ENCODE results near the gene ANO6. TPM values are rescaled to one million over a fixed set of nuclear protein-coding genes. Genes with fewer than 3 reads are reported as not detected.

The ANO6 gene
- total RNA-seq, 1 donor from 2014 or later = 32.0 TPM

GRCh38 chr12:45349916-45350315, 134.0 kb downstream of the ANO6 start:
- no peak overlapping the region for H3K27ac Mint-ChIP-seq (ENCODE audit: unreplicated experiment)
- no peak overlapping the region for H3K4me3 Mint-ChIP-seq
- TF ChIP-seq, protein P1, sequence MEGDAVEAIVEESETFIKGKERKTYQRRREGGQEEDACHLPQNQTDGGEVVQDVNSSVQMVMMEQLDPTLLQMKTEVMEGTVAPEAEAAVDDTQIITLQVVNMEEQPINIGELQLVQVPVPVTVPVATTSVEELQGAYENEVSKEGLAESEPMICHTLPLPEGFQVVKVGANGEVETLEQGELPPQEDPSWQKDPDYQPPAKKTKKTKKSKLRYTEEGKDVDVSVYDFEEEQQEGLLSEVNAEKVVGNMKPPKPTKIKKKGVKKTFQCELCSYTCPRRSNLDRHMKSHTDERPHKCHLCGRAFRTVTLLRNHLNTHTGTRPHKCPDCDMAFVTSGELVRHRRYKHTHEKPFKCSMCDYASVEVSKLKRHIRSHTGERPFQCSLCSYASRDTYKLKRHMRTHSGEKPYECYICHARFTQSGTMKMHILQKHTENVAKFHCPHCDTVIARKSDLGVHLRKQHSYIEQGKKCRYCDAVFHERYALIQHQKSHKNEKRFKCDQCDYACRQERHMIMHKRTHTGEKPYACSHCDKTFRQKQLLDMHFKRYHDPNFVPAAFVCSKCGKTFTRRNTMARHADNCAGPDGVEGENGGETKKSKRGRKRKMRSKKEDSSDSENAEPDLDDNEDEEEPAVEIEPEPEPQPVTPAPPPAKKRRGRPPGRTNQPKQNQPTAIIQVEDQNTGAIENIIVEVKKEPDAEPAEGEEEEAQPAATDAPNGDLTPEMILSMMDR (conservative IDR thresholded peaks at IDR 0.05) = no peak
- H3K9me3 Mint-ChIP-seq = no peaks in the 10 kb centered on the region
- H3K27me3 Mint-ChIP-seq (ENCODE audit: low read depth) = no peaks in the 10 kb centered on the region
- peaks cover 6% of the 10 kb centered on the region for H3K4me1 Mint-ChIP-seq
- peaks cover 37% of the 10 kb centered on the region for H3K36me3 Mint-ChIP-seq (ENCODE audit: low read depth)
- no peak for DNase-seq (ENCODE audit: low read depth, low spot score)

- TF ChIP-seq, protein P1 (conservative IDR thresholded peaks at IDR 0.05) = no peak
- Mint-ChIP-seq H3K4me3 (no peak overlapping the region), H3K36me3 (ENCODE audit: low read depth) (peaks cover 37% of the 10 kb centered on the region), H3K27ac (ENCODE audit: unreplicated experiment) (no peak overlapping the region), H3K9me3 (no peaks in the 10 kb centered on the region), H3K27me3 (ENCODE audit: low read depth) (no peaks in the 10 kb centered on the region), H3K4me1 (peaks cover 6% of the 10 kb centered on the region)
- no peak for DNase-seq (ENCODE audit: low read depth, low spot score)
Observed at GRCh38 chr12:45350861-45351260, 135.0 kb downstream of the ANO6 start.

- peaks cover 6% of the 10 kb centered on the region for H3K4me1 Mint-ChIP-seq
- no peak for DNase-seq (ENCODE audit: low read depth, low spot score)
- H3K36me3 Mint-ChIP-seq (ENCODE audit: low read depth) = peaks cover 35% of the 10 kb centered on the region
- H3K27ac Mint-ChIP-seq (ENCODE audit: unreplicated experiment) = peak overlapping the region; percentile 53
- TF ChIP-seq, protein P1 (conservative IDR thresholded peaks at IDR 0.05) = no peak
- H3K9me3 Mint-ChIP-seq = no peaks in the 10 kb centered on the region
- H3K27me3 Mint-ChIP-seq (ENCODE audit: low read depth) = no peaks in the 10 kb centered on the region
- H3K4me3 Mint-ChIP-seq = no peak overlapping the region
Observed at GRCh38 chr12:45351921-45352670, 136.2 kb downstream of the ANO6 start.

DNA sequence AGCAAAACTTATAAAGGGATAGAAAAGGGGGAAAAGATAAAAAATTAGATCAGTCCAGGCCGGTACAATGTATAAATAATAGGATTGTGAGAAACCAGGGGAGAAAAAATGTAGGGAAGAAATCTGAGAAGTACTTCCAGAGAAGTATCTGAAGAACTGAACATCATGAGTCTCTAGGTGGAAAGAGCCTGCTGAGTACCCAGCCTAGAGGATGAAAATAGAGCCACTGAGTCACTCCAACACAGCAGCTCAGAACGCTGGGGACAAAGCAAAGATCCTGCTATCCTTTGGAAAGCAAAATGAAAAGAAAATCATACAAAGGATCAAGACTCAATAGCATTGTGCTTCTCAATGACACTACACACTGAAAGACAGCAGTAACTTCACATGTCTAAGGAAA, 138.0 kb downstream of the ANO6 start:
- Mint-ChIP-seq H3K27ac (ENCODE audit: unreplicated experiment) (peak overlapping the region; percentile 52), H3K27me3 (ENCODE audit: low read depth) (no peaks in the 10 kb centered on the region), H3K9me3 (no peaks in the 10 kb centered on the region), H3K4me3 (peak overlapping the region; percentile 3), H3K36me3 (ENCODE audit: low read depth) (peaks cover 29% of the 10 kb centered on the region), H3K4me1 (peaks cover 6% of the 10 kb centered on the region)
- DNase-seq (ENCODE audit: low read depth, low spot score) = no peak
- TF ChIP-seq, protein P1 (conservative IDR thresholded peaks at IDR 0.05) = no peak

DNA sequence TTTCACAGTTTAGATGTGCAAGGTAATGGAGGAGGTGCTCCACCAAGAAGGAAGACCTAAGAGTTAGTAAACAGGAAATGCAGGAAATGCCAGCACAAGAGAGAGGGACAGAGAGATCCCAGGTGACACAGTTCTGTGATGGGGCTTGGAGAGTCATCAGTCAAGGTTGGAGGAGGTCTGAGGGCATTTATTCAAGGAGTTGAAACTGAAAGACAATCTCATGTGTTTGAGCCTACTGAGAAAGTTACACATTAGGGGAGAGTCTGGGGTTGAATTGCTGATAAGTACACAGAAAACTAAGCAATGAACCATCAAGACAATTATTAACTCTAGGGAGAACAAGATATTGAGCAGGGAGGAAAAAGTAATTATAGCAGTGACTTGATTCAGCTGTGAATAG, 138.5 kb downstream of the ANO6 start:
- Mint-ChIP-seq H3K4me3 (no peak overlapping the region), H3K9me3 (no peaks in the 10 kb centered on the region), H3K27me3 (ENCODE audit: low read depth) (no peaks in the 10 kb centered on the region), H3K36me3 (ENCODE audit: low read depth) (peaks cover 30% of the 10 kb centered on the region), H3K27ac (ENCODE audit: unreplicated experiment) (peak overlapping the region; percentile 1), H3K4me1 (peaks cover 6% of the 10 kb centered on the region)
- no peak for DNase-seq (ENCODE audit: low read depth, low spot score)
- TF ChIP-seq, protein P1 (conservative IDR thresholded peaks at IDR 0.05) = no peak

Measured in neural crest cell (in vitro differentiated cells).